OCI-LY1 (cell line): Measurements from ENCODE around the gene CAMK2A.

Experiments
- H2AFZ ChIP-seq: fragments of 200-600 bp; sonication (generic), shearing (Covaris generic); 2 replicates; pipeline ENCODE4 v1.6.0; 2014; ENCODE audit warnings: antibody characterized with exemption, mild to moderate bottlenecking, low read length
- H3F3A ChIP-seq: fragments of 200-600 bp; sonication (generic), shearing (Covaris generic); 2 replicates; pipeline ENCODE4 v1.6.0; 2014; ENCODE audit warnings: mild to moderate bottlenecking, antibody characterized with exemption, low read length, moderate library complexity; ENCODE audit not compliant: insufficient read depth
- H3K27ac ChIP-seq: fragments of 200-600 bp; sonication (generic); 2 replicates; pipeline ENCODE4 v1.5.1; 2014; ENCODE audit warnings: low read length, mixed run types, mild to moderate bottlenecking, low read depth; ENCODE audit not compliant: poor library complexity, severe bottlenecking
- H3K27me3 ChIP-seq: fragments of 200-600 bp; sonication (generic); 2 replicates; pipeline ENCODE4 v1.6.0; 2014; ENCODE audit warnings: antibody characterized with exemption, mild to moderate bottlenecking, low read length, moderate library complexity; ENCODE audit not compliant: insufficient read depth
- H3K36me3 ChIP-seq: fragments of 200-600 bp; sonication (generic); 2 replicates; pipeline ENCODE4 v1.6.1; 2014; ENCODE audit warnings: mild to moderate bottlenecking, antibody characterized with exemption, low read length, moderate library complexity, mixed read lengths; ENCODE audit not compliant: insufficient read depth
- H3K4me1 ChIP-seq: fragments of 200-600 bp; sonication (generic); 2 replicates; pipeline ENCODE4 v1.5.1; 2014; ENCODE audit warnings: mild to moderate bottlenecking, low read length, moderate library complexity; ENCODE audit not compliant: insufficient read depth, severe bottlenecking
- H3K4me2 ChIP-seq: fragments of 200-600 bp; sonication (generic), shearing (Covaris generic); 2 replicates; pipeline ENCODE4 v1.6.1; 2014; ENCODE audit warnings: low read length
- H3K4me3 ChIP-seq: fragments of 200-600 bp; sonication (generic); 2 replicates; pipeline ENCODE4 v1.5.1; 2014; ENCODE audit warnings: low read length, low read depth, mild to moderate bottlenecking, mixed read lengths; ENCODE audit not compliant: poor library complexity, severe bottlenecking
- H3K79me2 ChIP-seq: fragments of 200-600 bp; shearing (Covaris generic); 2 replicates; pipeline ENCODE4 v1.6.1; 2016; ENCODE audit warnings: mixed run types, low read length, mixed read lengths; ENCODE audit not compliant: insufficient read depth
- H3K9ac ChIP-seq: fragments of 200-600 bp; sonication (generic), shearing (Covaris generic); 2 replicates; pipeline ENCODE4 v1.6.1; 2014; ENCODE audit warnings: mild to moderate bottlenecking, low read length, mixed read lengths
- H3K9me2 ChIP-seq: fragments of 200-600 bp; sonication (generic), shearing (Covaris generic); 2 replicates; pipeline ENCODE4 v1.6.1; 2014; ENCODE audit warnings: low read depth, mild to moderate bottlenecking, low read length, mixed read lengths
- H3K9me3 ChIP-seq: fragments of 200-600 bp; shearing (Covaris generic); 2 replicates; pipeline ENCODE4 v1.6.1; 2014; ENCODE audit warnings: low read length, mixed read lengths
- H4K20me1 ChIP-seq: fragments of 200-600 bp; sonication (generic), shearing (Covaris generic); 2 replicates; pipeline ENCODE4 v1.6.0; 2016; ENCODE audit warnings: mild to moderate bottlenecking, low read length; ENCODE audit not compliant: insufficient read depth
- CTCF ChIP-seq: fragments of 200-600 bp; sonication (generic), shearing (Covaris generic); IDR thresholded peaks from 2 replicates; pipeline ENCODE4 v1.5.1; 2017; ENCODE audit warnings: mild to moderate bottlenecking, antibody characterized with exemption, low read length, moderate library complexity, mixed read lengths
- EZH2 ChIP-seq: fragments of 200-600 bp; sonication (generic), shearing (Covaris generic); IDR thresholded peaks from 2 replicates; pipeline ENCODE4 v1.8.0; 2017; ENCODE audit warnings: borderline replicate concordance, mixed run types, mild to moderate bottlenecking, antibody characterized with exemption, low read length, moderate library complexity, mixed read lengths

CAMK2A gene

GRCh38 chr5:150229571-150229970 is 60.0 kb downstream of the CAMK2A start:
- H3K9ac ChIP-seq: no peak overlapping the region
- no peaks in the 10 kb centered on the region for H3K9me3 ChIP-seq
- no peak for TF ChIP-seq CTCF
- no peak for TF ChIP-seq EZH2
- H2AFZ ChIP-seq: no peak overlapping the region
- H3K4me2 ChIP-seq: no peak overlapping the region
- no peak overlapping the region for H3K27ac ChIP-seq
- no peaks in the 10 kb centered on the region for H3F3A ChIP-seq
- H3K9me2 ChIP-seq: no peaks in the 10 kb centered on the region
- no peaks in the 10 kb centered on the region for H3K79me2 ChIP-seq
- 0 out of 2 replicates have a peak, but pooled peaks cover 7% of the 10 kb centered on the region for H3K27me3 ChIP-seq
- H3K4me1 ChIP-seq: no peaks in the 10 kb centered on the region
- no peak overlapping the region for H3K4me3 ChIP-seq
- no peaks in the 10 kb centered on the region for H3K36me3 ChIP-seq
- no peaks in the 10 kb centered on the region for H4K20me1 ChIP-seq

GRCh38 chr5:150227606-150228273 is 61.8 kb downstream of the CAMK2A start:
- Histone ChIP-seq H3K9me2 (no peaks in the 10 kb centered on the region), H3K9ac (no peak overlapping the region), H3K4me3 (no peak overlapping the region), H2AFZ (no peak overlapping the region), H4K20me1 (no peaks in the 10 kb centered on the region), H3K36me3 (no peaks in the 10 kb centered on the region), H3K4me1 (no peaks in the 10 kb centered on the region), H3K27me3 (0 out of 2 replicates have a peak, but pooled peaks cover 11% of the 10 kb centered on the region), H3K4me2 (no peak overlapping the region), H3K79me2 (no peaks in the 10 kb centered on the region), H3K9me3 (no peaks in the 10 kb centered on the region), H3K27ac (no peak overlapping the region), H3F3A (no peaks in the 10 kb centered on the region)
- no peak for TF ChIP-seq CTCF
- no peak for TF ChIP-seq EZH2

- H3K9me3 ChIP-seq: no peaks in the 10 kb centered on the region
- no peaks in the 10 kb centered on the region for H3K9me2 ChIP-seq
- no peak for TF ChIP-seq CTCF
- no peak for TF ChIP-seq EZH2
- no peak overlapping the region for H3K9ac ChIP-seq
- no peaks in the 10 kb centered on the region for H3K36me3 ChIP-seq
- no peaks in the 10 kb centered on the region for H4K20me1 ChIP-seq
- no peak overlapping the region for H2AFZ ChIP-seq
- 0 out of 2 replicates have a peak, but pooled peaks cover 11% of the 10 kb centered on the region for H3K27me3 ChIP-seq
- H3K27ac ChIP-seq: no peak overlapping the region
- no peaks in the 10 kb centered on the region for H3F3A ChIP-seq
- no peaks in the 10 kb centered on the region for H3K4me1 ChIP-seq
- no peaks in the 10 kb centered on the region for H3K79me2 ChIP-seq
- H3K4me3 ChIP-seq: no peak overlapping the region
- no peak overlapping the region for H3K4me2 ChIP-seq
Observed at GRCh38 chr5:150227036-150227435, 62.5 kb downstream of the CAMK2A start.
